Measurements from ENCODE around the gene SVEP1.

Gene SVEP1

GRCh38 chr9:110319781-110320492 is 259.6 kb downstream of the SVEP1 start:
- no peak for TF ChIP-seq CTCF (IDR thresholded peaks at IDR 0.05; ENCODE audit: borderline replicate concordance, insufficient read depth, low read depth, low read length)
- no peak overlapping the region for H3K4me3 ChIP-seq (ENCODE audit: low read depth, low read length)

- TF ChIP-seq CTCF (IDR thresholded peaks at IDR 0.05; ENCODE audit: borderline replicate concordance, insufficient read depth, low read depth, low read length), result no peak
- no peak overlapping the region for H3K4me3 ChIP-seq (ENCODE audit: low read depth, low read length)
These were observed 261.6 kb downstream of the SVEP1 start for GRCh38 chr9:110317911-110318310.

- no peak overlapping the region for H3K4me3 ChIP-seq (ENCODE audit: low read depth, low read length)
- TF ChIP-seq CTCF (IDR thresholded peaks at IDR 0.05; ENCODE audit: borderline replicate concordance, insufficient read depth, low read depth, low read length), result no peak
These were observed 263.1 kb downstream of the SVEP1 start for GRCh38 chr9:110316261-110317075.
